ENCODE data around the gene ITM2A. TPM values are rescaled to one million over a fixed set of nuclear protein-coding genes. Genes with fewer than 3 reads are reported as not detected.

ITM2A gene
- total RNA-seq, 2 experiments from 2014 or later: 236 to 259 TPM

- H3K27me3 ChIP-seq (ENCODE audit: control insufficient read depth in 1 of 2, insufficient read depth in 2 of 2, low read length in 2 of 2): no peaks in the 10 kb centered on the region
- no peak for TF ChIP-seq CTCF (IDR thresholded peaks at IDR 0.05)
- H3K27ac ChIP-seq (ENCODE audit: low read depth in 1 of 2, low read length in 2 of 2): no peak overlapping the region
- ATAC-seq (ENCODE audit: poor library complexity) (no peak), DNase-seq (no peak)
- intact Hi-C loops (cut with DNase I, micrococcal nuclease): loop anchor here in 1 of 2 experiments (5.0 kb wide), 1 partner anchor 36 kb away; no protein-coding TSS in a partner anchor
- no peaks in the 10 kb centered on the region for H3K36me3 ChIP-seq (ENCODE audit: insufficient read depth, low read length)
- Mint-ChIP-seq H3K4me3 (no peak overlapping the region), H3K27me3 (no peaks in the 10 kb centered on the region), H3K9me3 (no peaks in the 10 kb centered on the region), H3K27ac (no peak overlapping the region), H3K36me3 (ENCODE audit: low read depth) (peaks cover 24% of the 10 kb centered on the region), H3K4me1 (ENCODE audit: low read depth) (peaks cover 21% of the 10 kb centered on the region)
- ChIA-PET POLR2A (no interaction called here), CTCF (no interaction called here)
- no peaks in the 10 kb centered on the region for H3K9me3 ChIP-seq (ENCODE audit: control insufficient read depth in 1 of 2, insufficient read depth in 1 of 2, low read length in 2 of 2)
- no peak overlapping the region for H3K4me3 ChIP-seq (ENCODE audit: low read length)
- H3K4me1 ChIP-seq (ENCODE audit: insufficient read depth, low read length): peaks cover 13% of the 10 kb centered on the region
These were observed 4.5 kb upstream of the ITM2A start for GRCh38 chrX:79371640-79372039.

- Histone ChIP-seq H3K36me3 (ENCODE audit: insufficient read depth, low read length) (no peaks in the 10 kb centered on the region), H3K27ac (ENCODE audit: low read depth in 1 of 2, low read length in 2 of 2) (no peak overlapping the region), H3K4me1 (ENCODE audit: insufficient read depth, low read length) (peaks cover 13% of the 10 kb centered on the region), H3K27me3 (ENCODE audit: control insufficient read depth in 1 of 2, insufficient read depth in 2 of 2, low read length in 2 of 2) (no peaks in the 10 kb centered on the region), H3K4me3 (ENCODE audit: low read length) (no peak overlapping the region), H3K9me3 (ENCODE audit: control insufficient read depth in 1 of 2, insufficient read depth in 1 of 2, low read length in 2 of 2) (no peaks in the 10 kb centered on the region)
- H3K4me1 Mint-ChIP-seq (ENCODE audit: low read depth): peaks cover 21% of the 10 kb centered on the region
- peaks cover 24% of the 10 kb centered on the region for H3K36me3 Mint-ChIP-seq (ENCODE audit: low read depth)
- ChIA-PET CTCF (no interaction called here), POLR2A (no interaction called here)
- H3K27me3 Mint-ChIP-seq: no peaks in the 10 kb centered on the region
- no peak for TF ChIP-seq CTCF (IDR thresholded peaks at IDR 0.05)
- no peak overlapping the region for H3K27ac Mint-ChIP-seq
- intact Hi-C loops (cut with DNase I, micrococcal nuclease): loop anchor here in 1 of 2 experiments (5.0 kb wide), 1 partner anchor 36 kb away; no protein-coding TSS in a partner anchor
- no peak for ATAC-seq (ENCODE audit: poor library complexity)
- peak overlapping the region; percentile 11 for H3K4me3 Mint-ChIP-seq
- no peaks in the 10 kb centered on the region for H3K9me3 Mint-ChIP-seq
- DNase-seq: no peak
These were observed 4.0 kb upstream of the ITM2A start for GRCh38 chrX:79371101-79371500.

- POLR2A ChIA-PET: no interaction called here
- peaks cover 21% of the 10 kb centered on the region for H3K4me1 Mint-ChIP-seq (ENCODE audit: low read depth)
- no peak for ATAC-seq (ENCODE audit: poor library complexity)
- H3K27me3 Mint-ChIP-seq: no peaks in the 10 kb centered on the region
- no peaks in the 10 kb centered on the region for H3K27me3 ChIP-seq (ENCODE audit: control insufficient read depth in 1 of 2, insufficient read depth in 2 of 2, low read length in 2 of 2)
- H3K36me3 ChIP-seq (ENCODE audit: insufficient read depth, low read length): no peaks in the 10 kb centered on the region
- H3K4me1 ChIP-seq (ENCODE audit: insufficient read depth, low read length): peaks cover 13% of the 10 kb centered on the region
- no peak overlapping the region for H3K27ac ChIP-seq (ENCODE audit: low read depth in 1 of 2, low read length in 2 of 2)
- intact Hi-C loops (cut with DNase I, micrococcal nuclease): loop anchor here (5.0 to 10.0 kb wide), 4 partner anchors 37 to 425 kb away; partner anchors contain the start of gene P2RY10 (in 1 of the 2)
- H3K9me3 ChIP-seq (ENCODE audit: control insufficient read depth in 1 of 2, insufficient read depth in 1 of 2, low read length in 2 of 2): no peaks in the 10 kb centered on the region
- H3K4me3 Mint-ChIP-seq: peak overlapping the region; percentile 32
- H3K9me3 Mint-ChIP-seq: no peaks in the 10 kb centered on the region
- no peak for DNase-seq
- no peak overlapping the region for H3K4me3 ChIP-seq (ENCODE audit: low read length)
- peak overlapping the region; percentile 28 for H3K27ac Mint-ChIP-seq
- TF ChIP-seq CTCF (IDR thresholded peaks at IDR 0.05): no peak
- CTCF ChIA-PET: no interaction called here
- peaks cover 33% of the 10 kb centered on the region for H3K36me3 Mint-ChIP-seq (ENCODE audit: low read depth)
These were observed 2.7 kb upstream of the ITM2A start for GRCh38 chrX:79369871-79370270.
